Right lobe of liver (tissue), 6 donors: ENCODE data around the gene PLEKHG4B. TPM values are rescaled to one million over a fixed set of nuclear protein-coding genes. Genes with fewer than 3 reads are reported as not detected.

Experiments used
- ATAC-seq, 4 donors: fragments of 200-7000 bp; cut with Tn5 transposase; one replicate each; pipeline ENCODE4 v1.9.1; 2020; ENCODE audit warnings: mild to moderate bottlenecking in 4 of 4, moderate library complexity in 4 of 4
- DNase-seq, 3 donors: peaks; one replicate each; pipeline ENCODE4 v3.0.0-alpha.2; 2020
- H3K27ac ChIP-seq, 3 donors: fragments of 200-600 bp; one replicate each; pipeline ENCODE4 v1.8.0; 2022
- H3K27me3 ChIP-seq, 2 donors: fragments of 200-600 bp; one replicate each; pipeline ENCODE4 v1.8.0; 2022
- H3K36me3 ChIP-seq, 4 donors: fragments of 200-600 bp; sonication (generic) in 1 of 4; one replicate each; pipeline versions ENCODE4 v1.5.1 to v1.8.0; 2017 to 2022; ENCODE audit warnings: control low read depth in 1 of 4
- H3K4me1 ChIP-seq, 4 donors: fragments of 200-600 bp; sonication (generic) in 1 of 4; one replicate each; pipeline versions ENCODE4 v1.5.1 to v1.8.0; 2017 to 2022; ENCODE audit warnings: control low read depth in 1 of 4
- H3K4me3 ChIP-seq, 3 donors: fragments of 200-600 bp; one replicate each; pipeline ENCODE4 v1.8.0; 2022
- H3K9me3 ChIP-seq, 4 donors: fragments of 200-600 bp; sonication (generic) in 1 of 4; one replicate each; pipeline versions ENCODE4 v1.5.1 to v1.8.0; 2017 to 2022; ENCODE audit warnings: control low read depth in 1 of 4
- POLR2A ChIP-seq: fragments of 450-650 bp; IDR thresholded peaks from one replicate; pipeline ENCODE4 v1.6.1; 2017; ENCODE audit warnings: antibody characterized with exemption, mild to moderate bottlenecking
- WGBS: methylation state at CpG from one replicate; pipeline ENCODE4 v1.1.6; 2018; ENCODE audit warnings: low coverage, low lambda C conversion rate; ENCODE audit not compliant: insufficient coverage; ENCODE audit errors: missing lambda C conversion rate; 5-methylcytosine and 5-hydroxymethylcytosine counted together
- intact Hi-C, 2 donors: fragments of 100-400 bp; cut with DNase I; formaldehyde crosslinking; loops; one replicate each; pipeline versions ENCODE4 v1.11.2 to v1.14.1; 2022
- total RNA-seq, 6 experiments: library from RNA; depleted of rRNA in 2 of 6; stranded (reverse); fragments of >200 nt in 2 of 6; fragmentation: NEBNext Ultra II Directional in 3 of 6; extraction: Animal tissue kit (Norgen Biotek cat#: 25700) in 3 of 6; gene quantifications; one replicate each; pipeline versions ENCODE4 v1.1.0 to v1.2.4, GENCODE V29; 2016 to 2023
- TF ChIP-seq, protein P1 (sequence below), 4 donors: fragments of 200-600 bp in 3 of 4; fragments of 450-650 bp in 1 of 4; IDR thresholded peaks; one replicate each; pipeline versions ENCODE4 v1.5.1 to v1.8.0; 2016 to 2022; ENCODE audit warnings: antibody characterized with exemption in 4 of 4, mild to moderate bottlenecking in 2 of 4
- donor health status: DM: no; HTN: yes; CAD: no.
- donor health status: DM: no; HTN: no; CAD: no.
- donor health status: DM: no; HTN: no; CAD: no.
- donor health status: DM: no; HTN: yes; CAD: no.
- donor health status: DM: no; HTN: yes; CAD: no.

Gene PLEKHG4B
- total RNA-seq, 6 experiments from 2014 or later: 0.13 to 0.18 TPM; not detected in 4

DNA sequence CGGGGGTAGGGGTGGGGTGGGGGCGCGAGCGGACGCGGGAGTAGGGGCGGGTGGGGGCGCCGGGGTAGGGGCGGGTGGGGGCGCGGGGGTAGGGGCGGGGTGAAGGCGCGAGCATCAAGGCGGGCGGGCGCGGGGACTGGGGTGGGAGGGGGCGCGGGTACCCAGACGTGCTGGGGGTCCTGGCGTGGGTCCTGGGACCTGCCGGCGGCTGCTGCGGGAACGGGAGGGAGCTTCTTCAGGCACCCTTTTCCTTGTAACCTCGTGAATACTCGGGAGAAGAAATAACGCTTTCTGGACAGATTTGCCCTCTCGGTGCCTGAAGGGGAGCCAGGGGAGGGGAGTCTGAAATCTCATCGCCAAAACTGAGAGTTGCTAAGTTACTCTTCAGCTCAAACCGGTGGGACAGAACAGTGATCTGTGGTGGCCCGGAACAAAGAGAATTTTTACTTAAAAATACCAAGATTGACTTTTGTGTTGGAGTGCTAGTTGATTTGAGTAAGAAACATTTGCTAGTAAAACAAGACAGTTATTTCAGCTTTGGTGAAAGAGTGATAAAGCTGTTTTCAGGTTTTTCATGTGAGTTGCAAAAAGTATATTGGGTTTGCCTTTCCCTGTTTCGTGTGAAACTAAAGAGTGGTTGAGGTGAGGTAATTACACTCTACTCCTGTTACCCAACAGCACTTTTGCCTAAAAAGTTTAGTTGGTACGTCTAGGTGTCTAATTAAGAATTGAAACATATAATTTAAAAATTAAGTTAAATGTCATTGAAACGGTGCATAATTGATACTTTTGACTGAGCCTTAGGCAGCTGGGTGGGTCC, 643 bp downstream of the PLEKHG4B start:
- TF ChIP-seq POLR2A: no peak
- TF ChIP-seq, protein P1, sequence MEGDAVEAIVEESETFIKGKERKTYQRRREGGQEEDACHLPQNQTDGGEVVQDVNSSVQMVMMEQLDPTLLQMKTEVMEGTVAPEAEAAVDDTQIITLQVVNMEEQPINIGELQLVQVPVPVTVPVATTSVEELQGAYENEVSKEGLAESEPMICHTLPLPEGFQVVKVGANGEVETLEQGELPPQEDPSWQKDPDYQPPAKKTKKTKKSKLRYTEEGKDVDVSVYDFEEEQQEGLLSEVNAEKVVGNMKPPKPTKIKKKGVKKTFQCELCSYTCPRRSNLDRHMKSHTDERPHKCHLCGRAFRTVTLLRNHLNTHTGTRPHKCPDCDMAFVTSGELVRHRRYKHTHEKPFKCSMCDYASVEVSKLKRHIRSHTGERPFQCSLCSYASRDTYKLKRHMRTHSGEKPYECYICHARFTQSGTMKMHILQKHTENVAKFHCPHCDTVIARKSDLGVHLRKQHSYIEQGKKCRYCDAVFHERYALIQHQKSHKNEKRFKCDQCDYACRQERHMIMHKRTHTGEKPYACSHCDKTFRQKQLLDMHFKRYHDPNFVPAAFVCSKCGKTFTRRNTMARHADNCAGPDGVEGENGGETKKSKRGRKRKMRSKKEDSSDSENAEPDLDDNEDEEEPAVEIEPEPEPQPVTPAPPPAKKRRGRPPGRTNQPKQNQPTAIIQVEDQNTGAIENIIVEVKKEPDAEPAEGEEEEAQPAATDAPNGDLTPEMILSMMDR (IDR thresholded peaks at IDR 0.05): no peak
- intact Hi-C loops: no loop called here
- no peaks in the 10 kb centered on the region for H3K9me3 ChIP-seq
- no peaks in the 10 kb centered on the region for H3K36me3 ChIP-seq
- ATAC-seq (no peak), DNase-seq (no peak)
- no peak overlapping the region for H3K27ac ChIP-seq
- no peaks in the 10 kb centered on the region for H3K4me1 ChIP-seq
- WGBS: 16% methylated on average over 23 of the region's 37 CpGs
- H3K27me3 ChIP-seq: peaks cover 0 to 13% of the 10 kb centered on the region in 2 donors
- H3K4me3 ChIP-seq: no peak overlapping the region

DNA sequence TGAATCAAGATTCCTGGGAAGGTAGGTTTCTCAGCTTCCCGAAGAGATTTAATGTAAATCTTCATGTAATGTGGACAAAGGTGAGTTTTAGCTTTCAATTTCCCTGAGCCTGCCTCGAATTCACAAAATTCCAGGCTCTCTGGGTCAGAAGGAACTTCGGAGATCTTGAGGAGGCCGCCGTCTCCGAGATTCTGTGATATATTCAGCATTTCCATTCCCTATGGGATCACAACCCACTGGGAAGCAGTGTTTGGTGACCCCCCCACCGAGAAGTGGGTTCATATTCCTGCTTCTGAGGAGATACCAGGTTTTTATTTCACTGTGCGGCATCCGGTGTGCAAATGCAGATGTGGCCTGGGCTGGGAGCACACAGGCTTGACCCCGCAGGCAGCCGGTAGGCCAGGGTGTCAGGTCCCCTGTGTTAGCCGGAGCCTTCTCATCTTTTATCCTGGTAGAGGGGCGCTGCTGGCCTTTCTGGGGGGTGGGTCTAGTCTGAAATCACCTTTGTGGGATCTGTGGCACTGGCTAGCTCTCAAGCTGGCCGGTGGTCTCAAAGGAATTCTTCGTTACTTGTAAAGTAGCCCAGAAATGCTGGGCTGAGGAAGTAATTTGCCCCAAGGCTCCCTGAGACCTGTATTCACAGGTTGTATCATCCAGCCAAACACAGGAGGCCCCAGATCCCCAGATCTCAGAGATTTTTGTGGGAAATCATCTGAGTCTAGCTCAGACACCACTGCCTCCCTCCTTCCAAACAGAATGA, 1.4 kb downstream of the PLEKHG4B start:
- 71% methylated on average over 8 of the region's 15 CpGs for WGBS
- DNase-seq (no peak), ATAC-seq (no peak)
- Histone ChIP-seq H3K27me3 (peaks cover 0 to 13% of the 10 kb centered on the region in 2 donors), H3K9me3 (no peaks in the 10 kb centered on the region), H3K4me3 (no peak overlapping the region), H3K36me3 (no peaks in the 10 kb centered on the region), H3K4me1 (no peaks in the 10 kb centered on the region), H3K27ac (no peak overlapping the region)
- no peak for TF ChIP-seq POLR2A
- TF ChIP-seq, protein P1 (IDR thresholded peaks at IDR 0.05): no peak
- intact Hi-C loops: no loop called here

DNA sequence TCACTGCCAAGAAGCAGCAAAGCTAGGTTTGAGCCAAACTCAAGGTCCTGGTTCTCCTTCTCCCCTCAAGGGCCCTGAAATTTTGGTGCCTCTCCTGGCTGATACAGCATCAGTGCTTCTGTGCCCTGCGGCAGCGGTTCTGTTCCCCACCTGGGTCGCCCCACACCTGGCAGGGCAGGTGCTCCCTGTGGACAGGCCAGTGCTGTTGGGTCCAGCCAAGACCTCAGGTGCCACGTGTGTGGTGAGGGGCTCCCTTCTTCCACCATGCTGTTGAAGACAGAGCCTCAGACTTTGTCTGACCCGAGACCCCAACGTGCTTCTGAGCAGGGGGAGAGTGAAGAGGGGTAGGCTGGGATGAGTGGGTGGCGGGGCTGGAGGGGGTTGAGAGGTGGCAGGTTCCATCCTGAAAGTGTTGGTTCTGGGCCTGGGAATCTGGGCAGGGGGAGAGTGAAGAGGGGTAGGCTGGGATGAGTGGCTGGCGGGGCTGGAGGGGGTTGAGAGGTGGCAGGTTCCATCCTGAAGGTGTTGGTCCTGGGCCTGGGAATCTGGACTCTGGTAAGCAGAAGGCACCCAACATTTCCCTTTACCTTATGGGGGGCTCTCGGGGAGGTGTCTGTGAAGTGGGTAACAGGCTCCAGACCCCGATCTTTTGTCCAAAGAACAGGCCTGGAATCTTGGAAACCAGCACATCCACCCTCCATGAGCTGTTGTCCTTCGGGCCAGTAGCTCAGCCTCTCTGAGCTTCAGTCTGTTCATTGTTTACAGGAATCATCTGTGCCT, 2.3 kb downstream of the PLEKHG4B start:
- TF ChIP-seq, protein P1 (IDR thresholded peaks at IDR 0.05): no peak
- no peak for TF ChIP-seq POLR2A
- H3K27me3 ChIP-seq: peaks cover 0 to 13% of the 10 kb centered on the region in 2 donors
- DNase-seq (no peak), ATAC-seq (no peak)
- no peaks in the 10 kb centered on the region for H3K9me3 ChIP-seq
- H3K4me3 ChIP-seq: no peak overlapping the region
- intact Hi-C loops: no loop called here
- 72% methylated on average over 6 of the region's 11 CpGs for WGBS
- H3K27ac ChIP-seq: no peak overlapping the region
- no peaks in the 10 kb centered on the region for H3K36me3 ChIP-seq
- H3K4me1 ChIP-seq: no peaks in the 10 kb centered on the region

DNA sequence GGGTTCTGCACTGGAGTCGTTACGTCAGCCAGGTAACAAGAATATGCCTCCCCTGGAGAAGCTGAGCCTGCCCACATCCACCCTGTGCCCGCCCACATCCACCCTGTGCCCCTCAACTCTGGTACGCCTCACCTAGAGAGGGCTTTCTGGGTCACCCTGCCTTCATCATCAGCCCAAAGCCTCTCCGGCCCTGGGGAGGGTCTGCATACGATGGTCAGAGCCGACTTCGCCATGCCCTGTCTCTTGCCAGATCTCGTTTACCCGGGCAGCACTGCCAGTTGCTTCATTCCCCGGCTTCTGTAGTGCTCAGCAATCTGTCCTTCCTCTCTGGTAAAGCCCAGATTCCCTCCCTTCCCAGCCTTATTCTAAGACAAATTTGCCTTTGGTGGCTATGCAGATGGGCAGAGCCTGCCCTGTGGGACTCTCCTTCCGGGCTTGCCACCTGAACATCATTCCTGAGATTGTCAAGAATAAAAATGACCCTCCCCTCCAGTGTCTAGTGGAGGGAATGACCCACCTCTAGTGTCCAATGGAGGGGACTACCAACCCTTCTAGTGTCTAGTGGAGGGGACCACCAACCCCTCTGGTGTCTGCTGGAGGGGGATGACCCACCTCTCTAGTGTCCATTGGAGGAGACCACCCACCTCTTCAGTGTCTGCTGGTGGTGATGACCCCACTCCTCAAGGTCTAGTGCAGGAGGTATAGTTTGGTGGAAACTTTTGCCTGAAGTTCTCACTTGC, 3.4 kb downstream of the PLEKHG4B start:
- WGBS: 53% methylated on average over 11 of the region's 12 CpGs
- no peak overlapping the region for H3K27ac ChIP-seq
- ATAC-seq (no peak), DNase-seq (no peak)
- peaks cover 0 to 16% of the 10 kb centered on the region in 2 donors for H3K27me3 ChIP-seq
- H3K4me3 ChIP-seq: no peak overlapping the region
- H3K4me1 ChIP-seq: no peaks in the 10 kb centered on the region
- no peaks in the 10 kb centered on the region for H3K9me3 ChIP-seq
- TF ChIP-seq POLR2A: no peak
- TF ChIP-seq, protein P1 (IDR thresholded peaks at IDR 0.05): no peak
- H3K36me3 ChIP-seq: no peaks in the 10 kb centered on the region
- intact Hi-C loops: no loop called here
